ENCODE data around the gene RFX7. TPM values are rescaled to one million over a fixed set of nuclear protein-coding genes. Genes with fewer than 3 reads are reported as not detected.

The RFX7 gene
- total and polyA plus RNA-seq, 8 donors: 1.3 to 12.4 (median 5.5) TPM

GRCh38 chr15:56228352-56228751, 15.3 kb downstream of the RFX7 start:
- intact Hi-C loops (cut with DNase I): no loop called here

GRCh38 chr15:56227780-56228179, 15.9 kb downstream of the RFX7 start:
- 98 to 100% methylated on average over 2 of the region's 2 CpGs for WGBS, 2 donors
- Histone ChIP-seq H3K27me3 (no peaks in the 10 kb centered on the region), H3K36me3 (peaks cover 0 to 4% (median 0%) of the 10 kb centered on the region in 3 donors), H3K4me3 (no peak overlapping the region), H3K9me3 (no peaks in the 10 kb centered on the region), H3K27ac (no peak overlapping the region), H3K4me1 (no peaks in the 10 kb centered on the region)
- intact Hi-C loops (cut with DNase I): no loop called here
- FAIRE-seq: no peak
- ATAC-seq: no peak
- TF ChIP-seq, protein P1, sequence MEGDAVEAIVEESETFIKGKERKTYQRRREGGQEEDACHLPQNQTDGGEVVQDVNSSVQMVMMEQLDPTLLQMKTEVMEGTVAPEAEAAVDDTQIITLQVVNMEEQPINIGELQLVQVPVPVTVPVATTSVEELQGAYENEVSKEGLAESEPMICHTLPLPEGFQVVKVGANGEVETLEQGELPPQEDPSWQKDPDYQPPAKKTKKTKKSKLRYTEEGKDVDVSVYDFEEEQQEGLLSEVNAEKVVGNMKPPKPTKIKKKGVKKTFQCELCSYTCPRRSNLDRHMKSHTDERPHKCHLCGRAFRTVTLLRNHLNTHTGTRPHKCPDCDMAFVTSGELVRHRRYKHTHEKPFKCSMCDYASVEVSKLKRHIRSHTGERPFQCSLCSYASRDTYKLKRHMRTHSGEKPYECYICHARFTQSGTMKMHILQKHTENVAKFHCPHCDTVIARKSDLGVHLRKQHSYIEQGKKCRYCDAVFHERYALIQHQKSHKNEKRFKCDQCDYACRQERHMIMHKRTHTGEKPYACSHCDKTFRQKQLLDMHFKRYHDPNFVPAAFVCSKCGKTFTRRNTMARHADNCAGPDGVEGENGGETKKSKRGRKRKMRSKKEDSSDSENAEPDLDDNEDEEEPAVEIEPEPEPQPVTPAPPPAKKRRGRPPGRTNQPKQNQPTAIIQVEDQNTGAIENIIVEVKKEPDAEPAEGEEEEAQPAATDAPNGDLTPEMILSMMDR (IDR thresholded peaks at IDR 0.05): no peak
- DNase-seq: no peak

More at GRCh38 chr15:56228352-56228751, 15.3 kb downstream of the RFX7 start:
- no peak for DNase-seq
- FAIRE-seq: no peak
- no peak for ATAC-seq
- no peaks in the 10 kb centered on the region for H3K27me3 ChIP-seq
- no peak overlapping the region for H3K27ac ChIP-seq
- H3K4me3 ChIP-seq: no peak overlapping the region
- peaks cover 0 to 4% (median 0%) of the 10 kb centered on the region in 3 donors for H3K36me3 ChIP-seq
- TF ChIP-seq, protein P1 (IDR thresholded peaks at IDR 0.05): no peak
- no peaks in the 10 kb centered on the region for H3K4me1 ChIP-seq
- no peaks in the 10 kb centered on the region for H3K9me3 ChIP-seq

GRCh38 chr15:56227306-56227705, 16.4 kb downstream of the RFX7 start:
- TF ChIP-seq, protein P1 (IDR thresholded peaks at IDR 0.05): no peak
- WGBS, 2 donors: 81 to 98% methylated on average over 3 of the region's 3 CpGs
- DNase-seq: no peak
- H3K9me3 ChIP-seq: no peaks in the 10 kb centered on the region
- FAIRE-seq: no peak
- H3K27me3 ChIP-seq: no peaks in the 10 kb centered on the region
- ATAC-seq: no peak
- no peak overlapping the region for H3K4me3 ChIP-seq
- intact Hi-C loops (cut with DNase I): no loop called here
- H3K4me1 ChIP-seq: no peaks in the 10 kb centered on the region
- H3K36me3 ChIP-seq: peaks cover 0 to 4% (median 0%) of the 10 kb centered on the region in 3 donors
- H3K27ac ChIP-seq: no peak overlapping the region

DNA sequence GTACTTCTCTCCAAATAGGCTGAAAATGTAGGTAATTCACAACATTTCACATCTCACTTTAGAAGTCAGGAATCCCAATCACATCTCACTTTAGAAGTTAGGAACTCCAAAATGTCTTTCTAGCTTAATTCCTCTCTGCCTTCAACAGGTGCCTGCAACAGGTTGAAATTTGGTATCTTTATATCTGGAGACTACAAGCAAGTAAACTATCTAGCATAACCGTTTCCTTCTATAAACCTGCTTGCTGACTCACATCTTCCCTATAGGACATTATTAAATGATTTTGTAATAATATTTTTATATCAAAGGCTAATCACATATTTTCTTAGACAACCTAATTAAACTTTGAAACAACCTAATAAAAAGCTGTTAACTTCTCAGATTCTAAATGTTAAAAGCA, 18.2 kb downstream of the RFX7 start:
- DNase-seq (no peak), FAIRE-seq (no peak), ATAC-seq (no peak)
- no peaks in the 10 kb centered on the region for H3K9me3 ChIP-seq
- no peaks in the 10 kb centered on the region for H3K27me3 ChIP-seq
- no peak overlapping the region for H3K27ac ChIP-seq
- H3K4me1 ChIP-seq: no peaks in the 10 kb centered on the region
- H3K36me3 ChIP-seq: no peaks in the 10 kb centered on the region
- intact Hi-C loops (cut with DNase I): no loop called here
- 88 to 94% methylated on average over 1 of the region's 1 CpG for WGBS, 2 donors
- no peak overlapping the region for H3K4me3 ChIP-seq
- TF ChIP-seq, protein P1 (IDR thresholded peaks at IDR 0.05): no peak

DNA sequence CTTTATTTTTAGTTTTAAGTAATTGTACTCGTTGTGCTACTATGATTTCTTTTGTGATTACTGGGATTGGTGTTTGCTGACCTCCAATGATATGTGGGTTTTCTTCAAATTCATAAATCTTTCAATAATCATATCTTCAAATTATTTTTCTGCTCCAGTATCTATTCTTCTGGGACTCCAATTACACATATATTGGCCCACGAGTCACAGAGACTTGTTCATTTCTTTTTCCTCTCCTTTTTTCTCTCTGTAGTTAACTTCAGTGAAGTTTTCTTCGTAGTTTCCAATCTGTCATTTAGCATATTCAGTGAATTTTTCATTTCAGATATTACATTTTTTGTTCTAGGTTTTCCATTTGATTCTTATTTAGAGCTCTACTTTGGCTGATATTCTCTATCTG, 21.4 kb downstream of the RFX7 start:
- Histone ChIP-seq H3K36me3 (no peaks in the 10 kb centered on the region), H3K9me3 (no peaks in the 10 kb centered on the region), H3K4me1 (no peaks in the 10 kb centered on the region), H3K27ac (no peak overlapping the region), H3K27me3 (no peaks in the 10 kb centered on the region), H3K4me3 (no peak overlapping the region)
- FAIRE-seq: no peak
- DNase-seq: no peak
- ATAC-seq: no peak
- intact Hi-C loops (cut with DNase I): no loop called here
- TF ChIP-seq, protein P1 (IDR thresholded peaks at IDR 0.05): no peak
- 96% methylated on average over 3 of the region's 3 CpGs for WGBS, 2 donors
